IPS-NIHi7 (cell line): Measurements from ENCODE around the gene NOX5.
"Not testable (repeated sequence)": the region's sequence is repeated elsewhere in the genome, so short reads cannot be mapped to it uniquely, and the experiment has no call there.

ENCODE experiments used
- DNase-seq: peaks from one replicate; pipeline ENCODE4 v3.0.0; 2012; ENCODE audit warnings: mixed read lengths; ENCODE audit errors: extremely low spot score

NOX5 gene

DNA sequence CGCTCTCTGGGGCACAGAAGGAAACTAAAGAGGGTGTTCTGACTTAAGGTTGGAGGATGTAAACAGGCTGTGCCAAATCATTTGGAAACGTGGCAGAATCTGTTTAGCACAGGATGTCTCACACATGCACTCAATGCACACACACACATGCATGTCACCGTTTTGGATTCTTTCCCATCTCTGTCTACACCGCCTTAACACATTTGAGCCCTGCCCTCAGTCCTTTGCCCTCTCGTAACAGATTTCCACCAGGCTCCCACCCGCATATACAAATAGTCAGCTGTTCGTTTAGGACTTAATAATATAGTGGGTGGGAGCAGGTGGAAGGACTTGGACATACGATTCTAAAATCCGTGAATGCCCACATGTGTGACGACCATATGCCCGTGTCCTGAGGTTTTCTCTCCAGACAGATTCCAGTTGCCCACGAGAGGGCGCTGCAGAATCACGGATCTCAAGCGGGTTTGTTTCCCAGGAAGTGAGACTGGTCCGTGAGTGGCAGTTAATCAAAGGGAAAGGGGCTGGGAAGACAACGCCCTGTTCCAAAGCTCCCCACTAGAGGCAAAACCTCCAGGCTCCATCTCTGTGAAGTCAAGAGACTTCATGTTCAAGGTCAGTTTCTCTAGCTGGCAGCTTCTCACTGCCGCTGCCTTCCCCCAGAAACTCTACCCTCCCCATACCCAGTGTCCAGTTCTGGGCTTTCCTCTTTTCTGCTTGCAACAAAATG, 44.5 kb downstream of the NOX5 start:
- DNase-seq = peak; percentile 95

DNA sequence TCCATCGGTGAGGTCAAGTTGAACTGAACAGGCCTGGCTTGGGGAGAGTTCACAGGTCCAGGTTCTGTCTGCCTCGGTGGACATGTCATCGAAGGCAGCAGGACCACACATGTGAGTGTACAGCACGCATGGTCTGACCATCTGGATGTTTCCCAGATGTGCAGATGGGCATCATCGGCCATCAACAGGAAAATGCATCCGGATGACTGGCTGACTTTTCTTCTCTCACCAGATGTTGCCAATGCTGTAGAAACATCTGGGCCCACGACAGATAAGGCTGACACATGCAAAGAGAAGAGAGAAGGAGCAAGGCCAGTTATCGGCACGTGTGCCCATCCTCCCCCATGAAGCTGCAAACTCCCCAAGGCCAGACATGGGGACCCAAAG, 45.1 kb downstream of the NOX5 start:
- DNase-seq = no peak

DNA sequence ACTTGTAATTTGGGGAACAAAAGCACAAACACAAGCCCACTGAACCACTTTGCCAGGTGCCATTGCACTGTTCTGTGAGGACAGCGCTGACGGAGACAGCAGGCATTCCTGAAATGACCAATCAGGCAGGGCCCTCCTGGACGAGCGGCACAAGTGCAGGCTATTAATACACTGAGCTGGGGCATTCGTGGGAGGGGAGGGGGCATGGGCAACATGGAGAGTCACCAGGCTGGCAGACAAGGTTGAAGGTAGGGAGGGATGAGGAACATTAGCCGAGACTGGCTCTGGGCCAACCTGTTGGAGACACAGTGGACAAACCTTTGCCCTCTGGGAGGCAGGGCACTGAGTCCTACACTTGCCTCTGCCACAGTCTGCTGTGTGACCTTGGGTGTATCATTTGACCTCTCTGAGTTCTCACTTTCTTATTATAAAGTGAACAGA, 45.6 kb downstream of the NOX5 start:
- DNase-seq = no peak

DNA sequence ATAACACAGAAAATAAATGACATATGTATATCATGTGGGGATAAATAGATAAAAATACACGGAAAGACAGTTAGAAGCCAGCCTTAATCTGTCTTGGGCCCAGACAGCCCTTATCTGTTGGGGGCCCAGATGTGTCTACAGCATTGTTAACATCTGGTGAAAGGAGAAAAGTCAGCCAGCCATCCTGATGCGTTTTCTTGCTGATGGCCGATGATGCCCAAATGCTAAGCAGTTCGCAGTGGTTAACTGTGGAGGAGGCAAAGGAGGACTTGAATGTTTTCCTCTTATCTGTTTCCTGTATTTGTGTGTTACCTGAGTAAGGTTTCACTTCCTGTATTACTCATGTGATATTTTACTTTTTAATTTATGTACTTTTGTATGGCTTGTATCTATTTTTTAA, 46.2 kb downstream of the NOX5 start:
- DNase-seq = no peak

DNA sequence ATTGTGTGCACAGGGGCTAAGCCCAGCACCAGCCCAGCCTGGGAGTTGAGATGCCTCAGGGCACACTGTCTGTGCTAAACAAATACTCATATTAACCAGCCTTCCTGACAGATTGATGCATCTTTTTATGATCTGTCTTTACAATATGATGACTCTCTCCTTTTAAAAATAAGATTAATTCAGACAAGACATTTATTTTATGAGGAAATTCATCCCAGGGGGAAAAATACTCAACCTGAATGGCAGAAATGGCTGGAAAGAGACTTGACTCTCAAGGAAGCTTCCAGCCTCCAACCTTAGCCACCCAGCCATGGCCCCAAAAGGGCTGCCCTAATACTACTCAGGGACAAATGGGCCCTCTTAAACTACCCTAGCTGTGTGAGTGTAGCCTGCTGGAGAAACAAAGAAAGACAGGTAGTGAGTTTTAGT, 46.9 kb downstream of the NOX5 start:
- no peak for DNase-seq

DNA sequence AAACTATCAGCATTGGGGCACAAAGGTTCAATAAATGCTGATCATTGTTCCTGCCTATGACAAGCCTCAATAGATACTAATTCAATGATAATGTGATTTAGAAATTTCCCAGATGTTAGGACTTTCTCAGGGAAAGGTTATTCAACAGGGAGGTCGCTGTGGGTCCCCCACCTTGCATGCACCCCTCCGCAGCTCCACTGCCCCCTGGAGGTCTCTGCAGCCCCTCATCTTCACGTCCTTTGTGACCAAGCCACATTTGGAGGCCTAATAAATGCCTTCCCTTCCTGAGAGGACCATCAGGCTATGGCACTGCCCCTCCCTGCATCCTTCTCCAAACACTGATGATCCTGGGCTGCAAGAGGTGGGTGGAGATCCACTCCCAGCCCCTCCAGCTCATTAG, 50.2 kb downstream of the NOX5 start:
- no peak for DNase-seq

DNA sequence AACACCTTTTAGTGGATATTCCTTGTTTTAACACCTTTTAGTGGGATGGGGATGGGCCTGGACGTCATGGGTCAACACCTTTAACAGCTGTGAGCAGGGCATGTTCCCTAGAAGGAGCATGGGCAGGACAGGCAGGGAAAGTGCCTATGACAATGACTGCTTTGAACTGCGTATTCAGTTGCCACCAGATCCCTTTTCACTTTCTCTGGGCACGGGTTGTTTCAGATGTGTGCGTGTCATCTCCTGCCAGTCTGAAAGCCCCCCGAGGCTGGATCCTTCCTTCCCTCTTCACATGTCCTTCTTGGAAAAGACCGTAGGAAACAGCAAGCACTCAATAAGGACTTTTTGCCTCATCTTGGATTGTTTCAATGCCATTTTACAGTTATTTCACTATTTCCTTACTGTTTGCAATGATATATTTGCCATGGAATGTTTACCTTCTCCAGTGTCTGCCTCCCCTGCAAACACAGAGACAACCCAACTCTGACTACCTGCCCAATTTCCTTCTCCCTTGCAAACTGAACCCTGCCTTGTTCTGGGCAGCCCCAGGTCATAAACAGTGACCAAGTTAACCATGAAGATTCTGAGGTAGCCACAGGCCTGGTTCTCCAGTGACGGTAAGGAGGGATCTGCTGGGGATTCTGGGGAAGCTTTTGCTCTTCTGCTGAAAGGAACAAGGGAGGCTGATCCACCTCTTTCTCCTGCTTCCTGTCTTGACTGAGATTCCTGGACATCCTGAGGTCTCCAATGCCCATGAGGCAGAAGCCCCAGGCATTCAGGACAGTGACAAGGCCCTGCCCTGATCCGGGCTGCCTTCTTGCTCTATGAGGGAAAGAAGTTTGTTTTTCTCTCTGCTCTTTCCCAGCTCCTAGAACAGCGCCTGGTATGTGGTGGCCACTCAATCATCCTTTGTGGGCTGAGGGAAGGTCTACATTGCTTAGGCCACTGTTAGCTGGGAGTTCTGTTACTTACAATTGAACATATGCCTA, 51.8 kb downstream of the NOX5 start:
- no peak for DNase-seq

DNA sequence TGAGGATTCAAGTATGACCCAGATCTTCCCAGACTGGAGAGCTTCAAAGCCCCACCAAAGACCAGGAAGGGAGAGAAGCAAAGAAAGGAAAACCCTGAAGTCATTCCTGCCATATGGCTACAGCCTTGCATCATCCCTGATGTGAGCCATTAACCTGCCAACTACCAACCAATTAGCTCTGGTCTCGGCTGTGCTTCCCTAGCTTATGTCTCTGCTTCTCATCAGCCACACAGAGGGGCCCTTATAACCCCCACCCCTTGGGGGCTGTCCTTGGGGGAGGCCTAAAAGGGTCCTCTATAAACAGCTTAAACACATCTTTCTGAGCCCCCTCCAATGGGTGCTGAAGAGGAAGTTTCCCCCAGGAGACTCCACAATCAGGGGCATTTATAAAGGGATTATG, 52.8 kb downstream of the NOX5 start:
- DNase-seq = no peak

DNA sequence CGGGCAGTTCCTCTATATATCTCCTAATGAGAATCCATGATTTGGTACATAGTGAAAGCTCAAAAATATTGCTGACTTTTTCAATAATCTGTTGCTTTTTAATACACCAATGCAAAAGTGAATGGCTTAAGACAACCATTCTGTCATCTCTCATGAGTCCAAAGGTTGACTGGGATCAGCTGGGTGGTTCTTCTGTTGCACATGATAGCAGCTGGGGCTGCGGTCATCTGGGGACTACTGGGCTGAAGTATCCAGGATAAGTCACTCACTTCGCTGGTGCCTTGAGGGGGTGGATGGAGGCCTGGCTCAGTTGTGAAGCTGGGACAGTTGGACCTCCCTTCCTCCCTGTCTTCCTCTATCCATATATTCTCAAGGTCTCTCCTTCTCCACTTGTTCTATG, 53.7 kb downstream of the NOX5 start:
- no peak for DNase-seq

DNA sequence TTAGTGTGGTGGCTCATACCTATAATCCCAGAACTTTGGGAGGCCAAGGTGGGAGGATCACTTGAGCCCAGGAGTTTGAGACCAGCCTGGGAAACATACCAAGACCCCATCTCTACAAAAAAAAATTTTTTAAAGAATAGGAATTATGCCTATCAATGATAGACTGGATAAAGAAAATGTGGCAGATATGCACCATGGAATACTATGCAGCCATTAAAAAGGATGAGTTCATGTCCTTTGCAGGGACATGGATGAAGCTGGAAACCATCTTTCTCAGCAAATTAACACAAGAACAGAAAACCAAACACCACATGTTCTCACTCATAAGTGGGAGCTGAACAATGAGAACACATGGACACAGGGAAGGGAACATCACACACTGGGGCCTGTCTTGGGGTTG, 54.8 kb downstream of the NOX5 start:
- not testable (repeated sequence) for DNase-seq

DNA sequence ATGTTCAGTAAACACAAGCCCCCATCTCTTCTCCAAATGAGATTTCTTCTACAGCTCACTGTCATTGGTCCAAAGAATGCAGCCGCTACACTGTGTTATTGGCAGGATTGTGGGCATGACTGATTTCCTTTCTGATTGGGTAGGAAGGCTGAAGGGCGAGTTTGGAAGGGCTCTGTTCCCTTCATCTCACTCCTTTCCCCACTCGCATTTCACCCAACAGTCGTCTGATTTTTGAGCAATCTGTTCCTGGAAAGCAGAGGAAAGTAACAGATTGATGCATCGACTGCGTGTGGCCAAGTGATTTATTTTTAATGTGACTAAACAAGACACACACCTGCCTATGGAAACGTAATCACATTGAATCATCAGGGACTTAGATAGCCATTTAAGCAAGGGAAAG, 55.5 kb downstream of the NOX5 start:
- DNase-seq = no peak

DNA sequence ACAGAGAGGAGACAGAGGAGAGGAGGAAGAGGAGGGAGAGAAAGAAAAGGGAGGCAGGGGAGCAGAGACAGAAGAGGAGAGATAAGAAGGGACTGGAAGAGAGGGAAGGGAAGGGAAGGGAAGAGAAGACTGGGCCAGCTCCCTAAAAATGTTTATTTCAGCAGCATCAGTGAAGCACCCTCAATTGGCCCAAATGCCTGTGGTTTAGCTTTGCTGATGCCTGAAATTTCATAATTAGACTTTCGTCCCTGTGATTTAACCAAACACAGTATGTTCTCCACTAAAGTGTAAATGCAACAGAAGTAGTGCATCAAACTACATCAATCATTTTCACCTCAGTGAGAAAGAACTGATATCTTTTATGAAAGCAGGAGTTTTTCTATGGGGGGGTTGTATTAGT, 55.9 kb downstream of the NOX5 start:
- no peak for DNase-seq

DNA sequence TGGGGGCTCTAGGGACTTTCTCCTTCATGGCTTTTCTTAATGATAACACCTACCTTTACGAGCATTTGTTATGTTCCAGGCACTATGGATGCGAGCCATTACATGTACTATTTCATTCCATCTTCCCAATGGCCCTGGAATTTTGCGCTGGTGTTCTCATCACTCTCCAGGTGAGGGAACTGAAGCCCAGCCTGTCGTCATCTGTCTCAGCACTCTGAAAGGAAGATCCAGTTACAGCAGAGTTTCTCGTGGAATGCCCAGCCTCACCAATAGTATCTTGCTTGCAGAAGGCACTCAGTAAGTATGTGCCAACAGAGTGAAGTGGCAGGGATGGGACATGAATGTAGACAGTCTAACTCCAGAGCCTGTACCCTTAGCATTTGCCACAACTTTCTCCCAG, 56.8 kb downstream of the NOX5 start:
- DNase-seq = no peak

DNA sequence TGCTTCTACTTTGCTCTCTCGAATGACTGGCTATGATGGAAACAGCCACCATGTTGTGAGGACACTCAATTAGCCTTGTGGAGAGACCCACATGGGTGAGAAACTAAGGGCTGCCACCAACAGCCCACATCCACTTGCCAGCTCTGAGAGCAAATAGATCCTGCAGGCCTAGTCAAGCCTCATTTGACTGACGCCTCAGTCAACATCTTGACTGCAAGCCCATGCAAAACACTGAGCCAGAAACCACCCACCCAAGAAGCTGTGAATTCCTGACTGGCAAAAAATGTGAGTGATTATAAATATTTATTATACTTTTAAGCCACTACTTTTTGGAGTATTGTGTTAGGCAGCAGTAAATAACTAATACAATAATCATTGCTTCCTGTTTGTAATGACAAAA, 58.4 kb downstream of the NOX5 start:
- no peak for DNase-seq

DNA sequence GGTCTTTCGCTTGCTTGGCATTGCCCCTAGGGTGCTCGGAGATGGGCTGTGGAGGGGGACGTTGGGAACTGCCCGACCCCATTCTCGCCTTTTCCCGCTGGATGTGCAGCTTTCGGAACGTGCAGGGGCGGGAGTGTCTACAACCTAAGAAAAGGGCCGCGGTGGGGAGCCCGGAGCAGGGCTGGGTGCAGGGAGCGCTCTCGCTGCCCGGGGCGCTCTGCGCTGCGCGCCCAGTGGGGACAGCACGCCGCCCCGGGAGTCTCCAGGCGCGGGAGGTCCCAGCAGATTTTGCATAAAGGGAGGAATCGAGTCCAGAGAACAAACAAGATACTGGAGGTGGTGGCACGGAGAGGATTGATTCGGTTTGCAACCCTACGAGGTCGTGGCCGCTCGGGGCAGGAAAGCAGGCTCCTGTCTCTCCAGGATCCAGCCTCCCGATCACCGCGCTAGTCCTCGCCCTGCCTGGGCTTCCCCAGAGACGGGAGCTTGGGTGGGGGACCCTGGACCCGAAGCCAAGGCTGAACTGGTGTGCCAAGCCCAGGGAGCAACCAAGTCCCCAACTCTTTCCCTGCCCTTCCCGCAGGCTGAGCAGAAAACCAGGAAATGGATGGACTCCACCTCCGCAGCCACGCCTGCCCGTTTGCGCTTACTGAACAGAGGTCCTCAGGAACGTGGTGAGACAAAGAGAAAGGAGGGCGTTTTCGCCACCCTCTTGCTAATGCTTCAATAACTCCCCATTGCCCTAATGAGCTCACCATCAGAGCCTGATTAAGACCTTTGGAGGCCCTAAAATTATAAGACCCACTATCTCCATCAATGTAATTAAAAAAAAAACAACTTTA, 59.7 kb downstream of the NOX5 start:
- peak; percentile 76 for DNase-seq

DNA sequence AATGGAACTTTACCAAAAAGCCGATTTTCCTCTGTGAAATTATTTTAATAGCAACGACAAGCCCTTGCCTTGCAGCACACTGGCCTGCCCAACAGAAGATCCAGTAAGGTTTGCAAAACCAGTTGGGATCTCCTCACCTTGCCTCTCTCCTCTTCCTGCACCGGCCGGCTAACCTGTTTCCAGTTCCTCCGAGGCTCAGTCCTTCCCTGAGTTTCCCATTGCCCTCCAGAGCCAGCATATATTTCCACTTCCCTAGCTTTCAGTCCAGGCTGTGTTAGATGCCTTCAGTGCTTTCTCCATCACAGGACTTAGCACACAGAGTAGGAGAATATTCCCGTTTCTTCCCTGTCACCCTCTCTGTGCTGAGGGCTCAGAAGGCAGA, 60.3 kb downstream of the NOX5 start:
- peak; percentile 66 for DNase-seq

DNA sequence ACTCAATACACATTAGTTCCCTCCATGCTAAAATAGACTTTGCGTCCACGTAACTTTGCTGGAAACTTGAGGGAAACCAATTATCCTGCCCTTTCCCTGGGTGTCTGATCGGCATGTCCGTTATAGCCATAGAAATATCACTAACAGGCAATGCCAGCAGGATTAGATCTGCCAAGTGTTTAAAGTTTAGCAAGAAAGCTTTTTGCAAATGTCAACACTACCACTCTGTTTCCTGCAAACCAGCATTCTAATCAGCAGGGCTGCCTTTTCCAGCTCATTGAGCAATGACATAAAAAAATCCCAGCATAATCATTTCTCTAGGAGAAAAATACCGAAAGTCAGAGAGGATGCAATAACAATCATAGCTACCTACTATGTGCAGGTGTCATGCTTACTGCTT, 60.9 kb downstream of the NOX5 start:
- no peak for DNase-seq

DNA sequence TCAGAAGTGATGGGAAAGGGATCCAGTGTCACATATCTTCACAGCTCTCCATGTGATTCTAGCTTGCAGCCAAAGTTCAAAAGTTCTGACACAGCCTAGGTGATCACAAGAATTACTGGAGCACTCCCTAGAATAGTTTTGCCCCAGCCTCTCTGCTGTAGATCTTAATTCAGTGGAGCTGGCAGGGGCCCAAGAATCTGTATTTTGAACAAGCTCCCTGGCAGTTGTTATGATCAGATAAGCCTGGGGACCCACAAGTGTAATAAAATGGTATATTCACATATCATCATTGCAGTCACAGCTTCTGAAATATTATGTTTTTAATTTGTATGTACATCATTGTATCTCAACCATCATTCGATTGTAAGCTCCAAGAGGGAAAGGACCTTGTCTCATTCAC, 62.3 kb downstream of the NOX5 start:
- DNase-seq = no peak

DNA sequence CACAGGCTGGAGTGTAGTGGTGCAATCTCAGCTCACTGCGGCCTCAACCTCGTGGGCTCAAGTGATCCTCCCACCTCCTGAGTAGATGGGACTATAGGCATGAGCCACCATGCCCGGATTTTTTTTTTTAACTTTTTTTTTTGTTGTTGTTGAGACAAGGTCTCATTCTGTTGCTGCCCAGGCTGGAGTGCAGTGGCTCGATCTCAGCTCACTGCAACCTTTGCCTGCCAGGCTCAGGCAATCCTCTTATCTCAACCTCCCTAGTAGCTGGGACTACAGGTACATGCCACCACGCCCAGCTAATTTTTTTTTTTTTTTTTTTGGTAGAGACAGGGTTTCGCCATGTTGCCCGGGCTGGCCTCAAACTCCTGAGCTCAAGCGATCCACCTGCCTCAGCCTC, 64.1 kb downstream of the NOX5 start:
- DNase-seq = no peak

DNA sequence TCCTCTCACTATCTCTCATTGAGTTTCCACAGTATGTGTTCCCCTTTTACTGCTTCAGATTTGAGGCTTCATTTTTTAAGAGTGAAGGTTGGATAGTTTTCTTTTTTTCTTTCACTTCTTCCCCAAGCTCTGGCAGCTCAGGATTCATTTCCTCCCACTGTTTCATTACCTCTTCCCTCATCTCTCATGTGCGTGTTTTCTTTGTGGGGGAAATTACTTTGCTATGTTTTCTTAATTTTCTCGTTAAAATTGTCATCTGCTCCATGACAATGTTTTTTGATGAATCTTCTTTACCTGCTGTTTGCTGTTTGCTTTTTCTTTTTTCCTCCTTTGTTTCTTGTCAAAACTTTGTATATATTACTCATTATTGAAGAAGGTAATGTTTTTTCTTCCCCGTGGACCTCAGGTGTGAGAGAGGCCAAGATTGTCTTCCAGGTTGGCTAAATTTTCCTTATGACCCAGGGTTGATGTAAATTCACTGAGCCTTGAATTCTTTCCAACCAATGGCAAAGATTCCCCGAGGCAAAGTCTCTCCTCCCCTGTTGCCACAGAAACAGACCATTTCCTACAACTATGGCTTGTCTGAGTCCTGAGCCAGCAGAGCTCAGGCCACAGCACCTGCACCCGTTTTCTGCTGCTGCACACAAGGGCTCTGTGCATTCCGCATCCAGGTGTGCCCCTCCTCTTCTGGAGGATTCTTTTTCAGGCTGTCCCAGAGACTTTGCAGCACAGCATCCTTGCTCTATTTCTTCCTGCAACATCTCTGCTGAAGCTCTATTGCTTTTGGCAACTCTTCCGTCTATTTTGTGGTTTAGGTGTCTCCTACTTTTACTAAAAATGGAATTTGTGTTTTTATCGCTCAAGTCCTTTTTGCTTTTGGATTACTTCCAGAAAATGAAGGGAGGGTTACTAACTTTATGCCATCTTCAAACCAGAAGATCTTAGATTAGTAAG, 66.1 kb downstream of the NOX5 start:
- DNase-seq = peak; percentile 64
